HepG2 (cell line): ENCODE results near the gene RBM14. TPM values are rescaled to one million over a fixed set of nuclear protein-coding genes. Genes with fewer than 3 reads are reported as not detected.

Experiments
- CENPX ChIP-seq: sonication (generic); formaldehyde crosslinking; IDR thresholded peaks from 2 replicates; pipeline ENCODE4 v1.9.0; 2021; ENCODE audit warnings: mild to moderate bottlenecking, missing genetic modification reagents, moderate library complexity
- DZIP1 ChIP-seq: sonication (generic); formaldehyde crosslinking; IDR thresholded peaks from 2 replicates; pipeline ENCODE4 v1.5.0; 2020; ENCODE audit warnings: mild to moderate bottlenecking, missing genetic modification reagents
- E2F5 ChIP-seq: sonication (generic); formaldehyde crosslinking; conservative IDR thresholded peaks from 2 replicates; pipeline ENCODE4 v1.4.0; 2020; ENCODE audit warnings: missing genetic modification reagents
- FOXK1 ChIP-seq: sonication (generic); formaldehyde crosslinking; IDR thresholded peaks from 2 replicates; pipeline ENCODE4 v1.4.0; 2020; ENCODE audit warnings: low read depth, missing genetic modification reagents, borderline replicate concordance
- FOXO1 ChIP-seq: sonication (generic); formaldehyde crosslinking; IDR thresholded peaks from 2 replicates; pipeline ENCODE4 v1.4.0; 2020; ENCODE audit warnings: missing genetic modification reagents
- FOXP1 ChIP-seq, 2 experiments: fragments of 450-650 bp in 1 of 2; IDR thresholded peaks; 2 replicates each; pipeline ENCODE4 v1.6.1; 2017 to 2018; ENCODE audit warnings: antibody characterized with exemption in 1 of 2
- HDAC2 ChIP-seq: sonication (generic); formaldehyde crosslinking; IDR thresholded peaks from 2 replicates; pipeline ENCODE4 v1.4.0; 2020; ENCODE audit warnings: missing genetic modification reagents
- LCORL ChIP-seq, 2 experiments: fragments of 450-650 bp in 1 of 2; sonication (generic) in 1 of 2; formaldehyde crosslinking in 1 of 2; IDR thresholded peaks; 2 replicates each; pipeline versions ENCODE4 v1.5.0 to v1.6.1; 2017 to 2020; ENCODE audit warnings: antibody characterized with exemption in 1 of 2, missing genetic modification reagents in 1 of 2
- PAXIP1 ChIP-seq: sonication (generic); formaldehyde crosslinking; conservative IDR thresholded peaks from 2 replicates; pipeline ENCODE4 v1.4.0; 2020; ENCODE audit warnings: mild to moderate bottlenecking, missing genetic modification reagents, moderate library complexity
- STAG1 ChIP-seq: sonication (generic); formaldehyde crosslinking; IDR thresholded peaks from 2 replicates; pipeline ENCODE4 v1.4.0; 2020; ENCODE audit warnings: missing genetic modification reagents
- SYNCRIP ChIP-seq: fragments of 200-400 bp; formaldehyde crosslinking; IDR thresholded peaks from 2 replicates; pipeline ENCODE4 v1.6.1; 2018; ENCODE audit warnings: mild to moderate bottlenecking, low read depth, low read length; ENCODE audit not compliant: insufficient read depth
- TBX2 ChIP-seq: sonication (generic); formaldehyde crosslinking; IDR thresholded peaks from 2 replicates; pipeline ENCODE4 v1.5.0; 2020; ENCODE audit warnings: missing genetic modification reagents, mild to moderate bottlenecking, borderline replicate concordance
- TCF12 ChIP-seq, 2 experiments: fragments of 450-650 bp in 1 of 2; sonication (generic) in 1 of 2; formaldehyde crosslinking in 1 of 2; IDR thresholded peaks; 2 replicates each; pipeline versions ENCODE4 v1.6.1 to v1.8.0; 2017 to 2022; ENCODE audit warnings: antibody characterized with exemption in 1 of 2, mild to moderate bottlenecking in 1 of 2, missing genetic modification reagents in 1 of 2, moderate library complexity in 1 of 2
- ZNF605 ChIP-seq: sonication (generic); formaldehyde crosslinking; IDR thresholded peaks from 2 replicates; pipeline ENCODE4 v1.8.0; 2022; ENCODE audit warnings: mild to moderate bottlenecking, missing genetic modification reagents
- ZNF678 ChIP-seq: sonication (generic); formaldehyde crosslinking; IDR thresholded peaks from 2 replicates; pipeline ENCODE4 v1.4.0; 2020; ENCODE audit warnings: mild to moderate bottlenecking, missing genetic modification reagents
- ZNF761 ChIP-seq: sonication (generic); formaldehyde crosslinking; conservative IDR thresholded peaks from 2 replicates; pipeline ENCODE4 v1.4.0; 2020; ENCODE audit warnings: mild to moderate bottlenecking, missing genetic modification reagents
- ZSCAN30 ChIP-seq: sonication (generic); formaldehyde crosslinking; IDR thresholded peaks from 2 replicates; pipeline ENCODE4 v1.5.0; 2020; ENCODE audit warnings: mild to moderate bottlenecking, missing genetic modification reagents
- polyA plus RNA-seq, 8 experiments: library from polyadenylated mRNA; depleted of rRNA in 3 of 8; stranded (reverse) in 7 of 8; unstranded in 1 of 8; fragments of >200 nt; fragmentation: Illumina TruSeq in 4 of 8; extraction: Trizol in 4 of 8; gene quantifications; 2 replicates each; pipeline versions ENCODE4 v1.2.1 to v1.2.3, GENCODE V29; 2011 to 2016; ENCODE audit warnings: low read depth in 4 of 8, missing spikeins in 1 of 8, mixed read lengths in 1 of 8; ENCODE audit not compliant: insufficient read depth in 1 of 8
- total RNA-seq, 5 experiments: library from RNA; depleted of rRNA; stranded (reverse); fragments of >200 nt; fragmentation: Illumina TruSeq; extraction: Trizol; gene quantifications; 2 replicates each; pipeline ENCODE4 v1.2.3, GENCODE V29; 2016; ENCODE audit warnings: low read depth in 1 of 5
- TF ChIP-seq, protein P1 (sequence below): sonication (generic); formaldehyde crosslinking; IDR thresholded peaks from 2 replicates; pipeline ENCODE4 v1.4.0; 2020; ENCODE audit warnings: missing genetic modification reagents

Gene RBM14
- total and polyA plus RNA-seq, 2 of the 13 experiments (the other 11 are each of a cell fraction or from before 2014, with no cell fraction given), result 12.7 to 44.1 TPM

- peak; percentile 60 for TF ChIP-seq PAXIP1 (CRISPR knock-in tag)
- TF ChIP-seq ZSCAN30 (CRISPR knock-in tag), result no peak
- TF ChIP-seq TBX2, result peak; percentile 25; the same call in 1 of the 2 replicates
- TF ChIP-seq SYNCRIP, result no peak
- TF ChIP-seq STAG1, result peak; percentile 10; the same call in 1 of the 2 replicates
- TF ChIP-seq ZNF678, result 0 out of 2 replicates have a peak, but pooled peaks have one; percentile 53
- TF ChIP-seq CENPX (CRISPR knock-in tag), result no peak
- TF ChIP-seq, protein P1, sequence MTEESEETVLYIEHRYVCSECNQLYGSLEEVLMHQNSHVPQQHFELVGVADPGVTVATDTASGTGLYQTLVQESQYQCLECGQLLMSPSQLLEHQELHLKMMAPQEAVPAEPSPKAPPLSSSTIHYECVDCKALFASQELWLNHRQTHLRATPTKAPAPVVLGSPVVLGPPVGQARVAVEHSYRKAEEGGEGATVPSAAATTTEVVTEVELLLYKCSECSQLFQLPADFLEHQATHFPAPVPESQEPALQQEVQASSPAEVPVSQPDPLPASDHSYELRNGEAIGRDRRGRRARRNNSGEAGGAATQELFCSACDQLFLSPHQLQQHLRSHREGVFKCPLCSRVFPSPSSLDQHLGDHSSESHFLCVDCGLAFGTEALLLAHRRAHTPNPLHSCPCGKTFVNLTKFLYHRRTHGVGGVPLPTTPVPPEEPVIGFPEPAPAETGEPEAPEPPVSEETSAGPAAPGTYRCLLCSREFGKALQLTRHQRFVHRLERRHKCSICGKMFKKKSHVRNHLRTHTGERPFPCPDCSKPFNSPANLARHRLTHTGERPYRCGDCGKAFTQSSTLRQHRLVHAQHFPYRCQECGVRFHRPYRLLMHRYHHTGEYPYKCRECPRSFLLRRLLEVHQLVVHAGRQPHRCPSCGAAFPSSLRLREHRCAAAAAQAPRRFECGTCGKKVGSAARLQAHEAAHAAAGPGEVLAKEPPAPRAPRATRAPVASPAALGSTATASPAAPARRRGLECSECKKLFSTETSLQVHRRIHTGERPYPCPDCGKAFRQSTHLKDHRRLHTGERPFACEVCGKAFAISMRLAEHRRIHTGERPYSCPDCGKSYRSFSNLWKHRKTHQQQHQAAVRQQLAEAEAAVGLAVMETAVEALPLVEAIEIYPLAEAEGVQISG (CRISPR knock-in tag), result peak; percentile 62
- no peak for TF ChIP-seq ZNF605 (CRISPR knock-in tag)
- TF ChIP-seq TCF12 (IDR thresholded peaks at IDR 0.05), result no peak
- TF ChIP-seq TCF12 (CRISPR knock-in tag; IDR thresholded peaks at IDR 0.05), result no peak
- TF ChIP-seq ZNF761 (CRISPR knock-in tag), result peak; percentile 92
- peak; percentile 61; the same call in 1 of the 2 replicates for TF ChIP-seq FOXK1 (CRISPR knock-in tag)
- TF ChIP-seq LCORL (IDR thresholded peaks at IDR 0.05), result no peak
- peak; percentile 37 for TF ChIP-seq LCORL (CRISPR knock-in tag; IDR thresholded peaks at IDR 0.05)
- no peak for TF ChIP-seq FOXP1 (IDR thresholded peaks at IDR 0.05)
- no peak for TF ChIP-seq FOXP1 (CRISPR knock-in tag; IDR thresholded peaks at IDR 0.05)
- 0 out of 2 replicates have a peak, but pooled peaks have one; percentile 33 for TF ChIP-seq HDAC2
- no peak for TF ChIP-seq DZIP1 (CRISPR knock-in tag)
- TF ChIP-seq FOXO1 (CRISPR knock-in tag), result no peak
- peak; percentile 16; the same call in 1 of the 2 replicates for TF ChIP-seq E2F5 (CRISPR knock-in tag)
Measured at GRCh38 chr11:66616379-66617154, at the start of gene RBM14 (continued).
